Measurements from ENCODE around the gene SSNA1. TPM values are rescaled to one million over a fixed set of nuclear protein-coding genes. Genes with fewer than 3 reads are reported as not detected.

Gene SSNA1
- total RNA-seq, 1 donor from 2014 or later: 71.9 TPM

- ATAC-seq (ENCODE audit: low read depth): no peak
- H3K27ac Mint-ChIP-seq: no peak overlapping the region
- intact Hi-C loops (cut with micrococcal nuclease): loop anchor here (10.0 kb wide), 1 partner anchor 319 kb away; the partner anchor contains the start of genes AJM1 and PHPT1
- ChIA-PET CTCF (no interaction called here), POLR2A (interaction anchor here (1.6 kb wide), 1 partner anchor 34 kb away, joined by 5 read pairs; no protein-coding TSS in a partner anchor)
- H3K36me3 Mint-ChIP-seq (ENCODE audit: low read depth): no peaks in the 10 kb centered on the region
- no peak for TF ChIP-seq CTCF (IDR thresholded peaks at IDR 0.05)
- peaks cover 18% of the 10 kb centered on the region for H3K4me1 Mint-ChIP-seq
- DNase-seq: no peak
- no peak overlapping the region for H3K4me3 Mint-ChIP-seq
- no peaks in the 10 kb centered on the region for H3K9me3 Mint-ChIP-seq
- peaks cover 29% of the 10 kb centered on the region for H3K27me3 Mint-ChIP-seq
These were observed 25.1 kb upstream of the SSNA1 start for GRCh38 chr9:137163365-137163715.

GRCh38 chr9:137163805-137164204 is 24.7 kb upstream of the SSNA1 start:
- H3K27ac Mint-ChIP-seq: no peak overlapping the region
- ChIA-PET POLR2A (interaction anchor here (1.6 kb wide), 1 partner anchor 34 kb away, joined by 5 read pairs; no protein-coding TSS in a partner anchor), CTCF (no interaction called here)
- H3K27me3 Mint-ChIP-seq: peaks cover 28% of the 10 kb centered on the region
- TF ChIP-seq CTCF (IDR thresholded peaks at IDR 0.05): no peak
- H3K36me3 Mint-ChIP-seq (ENCODE audit: low read depth): no peaks in the 10 kb centered on the region
- no peak for DNase-seq
- no peaks in the 10 kb centered on the region for H3K9me3 Mint-ChIP-seq
- no peak for ATAC-seq (ENCODE audit: low read depth)
- intact Hi-C loops (cut with micrococcal nuclease): loop anchor here (10.0 kb wide), 1 partner anchor 319 kb away; the partner anchor contains the start of genes AJM1 and PHPT1
- H3K4me3 Mint-ChIP-seq: no peak overlapping the region
- H3K4me1 Mint-ChIP-seq: peaks cover 17% of the 10 kb centered on the region

- Mint-ChIP-seq H3K27ac (no peak overlapping the region), H3K4me3 (no peak overlapping the region), H3K27me3 (peaks cover 21% of the 10 kb centered on the region), H3K9me3 (no peaks in the 10 kb centered on the region), H3K4me1 (peaks cover 12% of the 10 kb centered on the region), H3K36me3 (ENCODE audit: low read depth) (no peaks in the 10 kb centered on the region)
- intact Hi-C loops (cut with micrococcal nuclease): loop anchor here (5.0 to 10.0 kb wide), 2 partner anchors 37 to 320 kb away; partner anchors contain the start of genes AJM1 and PHPT1
- TF ChIP-seq CTCF (IDR thresholded peaks at IDR 0.05): no peak
- ChIA-PET CTCF (no interaction called here), POLR2A (interaction anchor here (1.6 kb wide), 1 partner anchor 35 kb away, joined by 5 read pairs; no protein-coding TSS in a partner anchor)
- no peak for DNase-seq
- ATAC-seq (ENCODE audit: low read depth): no peak
These were observed 23.9 kb upstream of the SSNA1 start for GRCh38 chr9:137164370-137165249.

DNA sequence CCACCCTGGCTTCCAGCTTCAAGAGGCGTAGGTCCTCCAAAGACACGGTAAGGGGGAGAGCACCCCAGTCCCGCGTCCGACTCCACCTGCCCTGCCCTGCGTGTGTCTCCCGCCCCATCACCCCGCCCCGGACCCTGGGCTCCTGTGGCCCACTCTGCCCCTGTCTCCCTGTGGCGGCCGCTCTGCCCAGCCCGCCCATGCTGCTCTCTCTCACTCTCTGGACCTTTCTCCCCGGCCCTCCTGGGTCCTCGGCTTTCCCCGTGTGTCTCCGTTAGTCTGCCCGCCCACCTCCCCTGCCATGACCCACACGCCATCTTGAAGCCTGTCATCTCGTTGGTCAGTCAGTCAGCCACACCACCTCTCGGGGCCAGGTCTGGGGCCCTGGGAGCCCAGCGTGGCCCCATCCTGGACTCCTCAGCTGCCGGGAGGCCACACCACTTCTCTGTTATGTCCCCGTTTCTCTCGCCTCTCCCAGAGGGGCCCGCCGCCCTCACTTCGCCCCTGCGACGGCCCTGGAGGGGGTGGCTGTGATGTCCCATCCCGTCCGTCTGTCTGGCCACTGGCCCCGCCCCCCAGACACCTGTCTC is 23.1 kb upstream of the SSNA1 start:
- ATAC-seq (ENCODE audit: low read depth) (no peak), DNase-seq (no peak)
- intact Hi-C loops (cut with micrococcal nuclease): loop anchor here (5.0 to 10.0 kb wide), 2 partner anchors 38 to 321 kb away; partner anchors contain the start of genes AJM1 and PHPT1
- ChIA-PET POLR2A (no interaction called here), CTCF (no interaction called here)
- H3K27me3 Mint-ChIP-seq: peaks cover 19% of the 10 kb centered on the region
- peaks cover 12% of the 10 kb centered on the region for H3K4me1 Mint-ChIP-seq
- no peaks in the 10 kb centered on the region for H3K9me3 Mint-ChIP-seq
- H3K27ac Mint-ChIP-seq: no peak overlapping the region
- H3K36me3 Mint-ChIP-seq (ENCODE audit: low read depth): no peaks in the 10 kb centered on the region
- TF ChIP-seq CTCF (IDR thresholded peaks at IDR 0.05): no peak
- H3K4me3 Mint-ChIP-seq: no peak overlapping the region

Data from activated B cell treated with CpG ODN at 0.5 μM for 24 hours (primary cell).